Naive thymus-derived CD8-positive, alpha-beta T cell (primary cell): ENCODE data around the gene ACADM. TPM values are rescaled to one million over a fixed set of nuclear protein-coding genes. Genes with fewer than 3 reads are reported as not detected.

Experiments
- ATAC-seq, 2 donors: fragments of 150-1000 bp; cut with Tn5 transposase in 1 of 2; sonication (Bioruptor Pico), chemical (Tn5 transposase) in 1 of 2; 1 replicate in 1 of 2; 2 replicates in 1 of 2; pipeline ENCODE4 v1.10.0; 2021; ENCODE audit warnings: mild to moderate bottlenecking in 2 of 2, moderate library complexity in 2 of 2
- POLR2A ChIA-PET: fragments of 350-600 bp; sonication (Branson Sonifier 250); formaldehyde crosslinking; loops from one replicate; lab custom pipeline; 2021; ENCODE audit warnings: antibody characterized with exemption; lab: Charles Lee
- DNase-seq, 10 donors: peaks; one replicate each; pipeline versions ENCODE4 v3.0.0 to v3.0.0-alpha.2; 2020 to 2022
- H3K27ac Mint-ChIP-seq, 10 donors: one replicate each; pipeline ENCODE4 v1.8.0; 2020 to 2022; ENCODE audit warnings: mild to moderate bottlenecking in 10 of 10, mixed read lengths in 10 of 10, moderate library complexity in 4 of 10, inconsistent platforms in 1 of 10
- H3K27me3 Mint-ChIP-seq, 5 donors: one replicate each; pipeline ENCODE4 v1.8.0; 2021 to 2022; ENCODE audit warnings: mixed read lengths in 5 of 5
- H3K36me3 Mint-ChIP-seq, 3 donors: one replicate each; pipeline ENCODE4 v1.8.0; 2020 to 2022; ENCODE audit warnings: mixed read lengths in 3 of 3, mild to moderate bottlenecking in 2 of 3, inconsistent platforms in 1 of 3
- H3K4me1 Mint-ChIP-seq, 4 donors: one replicate each; pipeline ENCODE4 v1.8.0; 2021 to 2022; ENCODE audit warnings: mixed read lengths in 4 of 4
- H3K4me3 Mint-ChIP-seq, 10 donors: one replicate each; pipeline ENCODE4 v1.8.0; 2020 to 2022; ENCODE audit warnings: mild to moderate bottlenecking in 10 of 10, mixed read lengths in 10 of 10, moderate library complexity in 6 of 10, inconsistent platforms in 1 of 10
- H3K9me3 Mint-ChIP-seq, 9 donors: one replicate each; pipeline ENCODE4 v1.8.0; 2020 to 2022; ENCODE audit warnings: mixed read lengths in 9 of 9, mild to moderate bottlenecking in 3 of 9, inconsistent platforms in 1 of 9, moderate library complexity in 1 of 9
- polyA plus RNA-seq, 3 donors: library from polyadenylated mRNA; unstranded; fragments of 300-500 nt; fragmentation: Illumina TruSeq; gene quantifications; one replicate each; pipeline ENCODE4 v1.2.3, GENCODE V29; 2021
- total RNA-seq, 8 experiments: library from RNA in 2 of 8; stranded (reverse) in 2 of 8; gene quantifications; one replicate each; pipeline ENCODE4 v1.2.3 and lab custom pipeline; 2021 to 2026

The ACADM gene
- total and polyA plus RNA-seq, 5 experiments from 2014 or later: 29.7 to 64.6 (median 60.4) TPM

DNA sequence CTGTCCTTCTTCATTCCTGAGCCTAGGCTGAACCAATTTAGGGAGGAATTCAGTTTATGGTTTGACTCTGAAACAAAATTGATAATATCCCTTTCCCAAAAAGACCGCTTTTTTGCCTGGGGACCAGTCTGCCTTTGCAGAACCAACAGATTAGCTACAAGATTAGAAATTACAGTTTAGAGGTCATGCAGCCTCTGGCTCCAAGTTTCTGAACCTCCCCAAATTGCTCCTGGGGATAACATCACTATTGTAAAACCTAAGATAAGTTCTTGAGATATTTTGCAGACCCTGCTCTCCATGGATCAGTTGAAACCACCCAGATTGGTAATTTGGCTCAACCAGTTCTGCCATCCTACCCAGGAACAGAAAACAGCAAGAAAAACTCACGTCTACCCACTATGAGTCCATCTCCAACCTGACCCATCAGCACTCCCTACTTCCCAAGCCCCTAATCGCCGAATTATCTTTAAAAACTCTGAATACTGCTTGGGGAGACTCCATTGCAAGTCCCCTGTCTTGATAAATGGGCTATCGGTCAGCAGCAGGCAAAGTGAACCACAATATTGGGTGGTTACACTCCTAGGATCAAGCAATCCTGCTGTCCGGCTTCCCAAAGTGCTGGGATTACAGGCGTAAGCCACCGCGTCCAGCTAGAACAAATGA is 60.9 kb downstream of the ACADM start:
- Mint-ChIP-seq H3K4me1 (peaks cover 16 to 54% (median 50%) of the 10 kb centered on the region in 4 donors), H3K9me3 (peaks cover 0 to 5% (median 0%) of the 10 kb centered on the region in 9 donors), H3K27me3 (peaks cover 0 to 5% (median 0%) of the 10 kb centered on the region in 5 donors), H3K36me3 (peaks cover 0 to 30% (median 3%) of the 10 kb centered on the region in 3 donors), H3K27ac (peak overlapping the region; percentile 87 to 99 (median 98)), H3K4me3 (peak overlapping the region; percentile 95 to 100 (median 98))
- ATAC-seq (peak in 1 of 2 donors; percentile 8), DNase-seq (no peak)
- POLR2A ChIA-PET: interaction anchor here (0.6 to 1.2 kb wide), 4 partner anchors 10 to 1994 kb away, joined by 3 to 8 read pairs (median 4); partner anchors contain the start of gene MIGA1

DNA sequence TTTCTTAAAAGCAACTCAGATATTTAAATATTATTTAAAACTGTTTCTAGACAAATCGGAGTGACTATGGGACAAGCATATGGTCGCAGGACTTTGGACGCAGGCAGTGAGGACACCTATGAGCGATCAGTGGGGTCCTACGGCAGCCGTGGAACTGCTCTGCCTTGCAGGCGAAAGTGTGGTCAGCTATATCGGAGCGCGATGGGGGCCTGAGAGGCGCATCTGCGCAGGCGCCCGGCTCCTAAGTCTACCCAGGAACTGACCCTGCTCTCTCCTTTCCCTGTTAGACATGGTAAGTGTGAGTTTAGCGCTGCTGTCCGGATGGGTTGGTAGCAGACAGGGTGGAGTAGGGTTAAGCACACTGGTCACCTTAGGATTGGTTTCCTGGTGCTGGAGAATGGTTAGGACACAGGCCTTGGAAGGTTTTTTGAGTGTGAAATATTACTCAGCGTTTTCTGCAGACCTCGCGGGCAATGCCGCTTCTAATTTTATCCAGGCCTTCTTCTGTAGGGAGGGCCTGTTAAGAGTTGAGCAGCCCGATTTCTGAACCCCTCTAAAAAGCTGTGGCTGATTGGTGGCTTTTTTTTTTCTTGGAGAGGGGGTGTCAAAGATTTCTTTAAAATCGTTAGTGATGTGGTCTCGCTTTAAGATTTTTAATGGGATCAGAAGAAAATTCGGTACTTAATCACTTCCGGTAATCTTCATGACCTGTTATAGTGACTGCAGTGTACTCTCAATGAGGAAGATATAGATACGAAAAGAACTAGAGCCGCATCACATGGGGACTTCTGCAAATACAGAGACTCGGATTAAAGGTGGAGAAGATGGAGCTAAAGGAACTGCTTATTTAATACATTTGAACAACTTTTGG is 61.7 kb downstream of the ACADM start, which contains the start of gene RABGGTB:
RABGGTB (plus strand) TSS at position 274 of the 871 bp plus-strand sequence; CDS start at position 290, 16 bp downstream.
- peak within 1 kb of the TSS; percentile 95 to 100 (median 98) for H3K4me3 Mint-ChIP-seq
- H3K27me3 Mint-ChIP-seq: peaks cover 0 to 3% (median 0%) of the 10 kb centered on the region in 5 donors
- ATAC-seq (peak; percentile 91 to 96), DNase-seq (peak; percentile 81 to 95 (median 94))
- H3K36me3 Mint-ChIP-seq: peaks cover 0 to 37% (median 7%) of the 10 kb centered on the region in 3 donors
- POLR2A ChIA-PET: interaction anchor here (0.6 to 1.2 kb wide), 7 partner anchors 9 to 1993 kb away, joined by 3 to 8 read pairs (median 3); partner anchors contain the start of gene MIGA1
- peaks cover 20 to 62% (median 58%) of the 10 kb centered on the region in 4 donors for H3K4me1 Mint-ChIP-seq
- no peaks in the 10 kb centered on the region for H3K9me3 Mint-ChIP-seq
- peak within 1 kb of the TSS; percentile 87 to 99 (median 98) for H3K27ac Mint-ChIP-seq

DNA sequence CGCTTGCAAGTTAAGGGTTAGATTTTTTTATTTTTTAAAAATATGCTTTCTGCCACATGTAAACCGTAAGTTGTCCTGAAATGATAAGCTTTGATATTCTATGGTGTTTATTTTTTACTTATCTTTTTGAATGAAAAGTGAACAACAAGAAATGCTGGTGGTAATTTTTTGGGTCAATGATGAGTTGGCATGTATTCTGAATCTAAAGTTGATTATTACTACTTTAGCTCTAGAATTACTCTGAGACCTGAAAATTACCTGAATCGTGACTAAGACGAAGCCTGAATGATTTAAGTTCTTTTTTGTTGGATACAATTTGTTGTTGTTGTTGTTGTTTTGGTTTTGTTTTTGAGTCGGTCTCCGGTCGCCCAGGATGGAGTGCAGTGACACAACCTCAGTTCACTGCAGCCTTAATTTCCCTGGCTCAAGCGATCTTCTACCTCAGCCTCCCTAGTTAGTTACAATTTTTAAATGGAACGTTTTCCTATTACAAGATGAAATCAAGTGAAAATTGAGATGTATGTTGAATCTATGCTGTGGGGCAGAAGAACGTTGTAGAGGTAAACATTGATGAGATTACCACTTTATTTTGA is 62.5 kb downstream of the ACADM start:
- H3K4me3 Mint-ChIP-seq: peak overlapping the region; percentile 95 to 100 (median 98)
- POLR2A ChIA-PET: interaction anchor here (0.9 to 1.0 kb wide), 3 partner anchors 9 to 1896 kb away, joined by 3 to 5 read pairs (median 3); no protein-coding TSS in a partner anchor
- peaks cover 25 to 69% (median 63%) of the 10 kb centered on the region in 4 donors for H3K4me1 Mint-ChIP-seq
- ATAC-seq: no peak
- no peaks in the 10 kb centered on the region for H3K9me3 Mint-ChIP-seq
- H3K36me3 Mint-ChIP-seq: peaks cover 5 to 45% (median 12%) of the 10 kb centered on the region in 3 donors
- no peaks in the 10 kb centered on the region for H3K27me3 Mint-ChIP-seq
- H3K27ac Mint-ChIP-seq: peak overlapping the region; percentile 87 to 99 (median 98)
- no peak for DNase-seq

DNA sequence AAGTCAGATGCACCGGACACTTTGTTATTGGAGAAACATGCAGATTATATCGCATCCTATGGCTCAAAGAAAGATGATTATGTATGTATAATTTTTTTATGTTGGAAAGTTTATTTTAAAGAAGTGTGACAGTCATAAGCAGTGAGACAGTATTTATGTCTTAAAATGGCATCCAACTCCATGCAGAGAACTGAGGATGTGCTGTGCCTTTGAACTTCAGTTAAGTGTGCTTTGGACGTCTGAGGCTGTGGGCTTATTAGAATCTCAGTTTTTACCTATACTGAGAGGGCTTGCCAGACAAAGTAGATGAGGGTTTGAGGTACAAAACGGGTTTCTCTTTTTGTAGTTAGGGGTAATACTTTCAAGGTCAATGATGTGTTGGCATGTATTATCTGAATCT is 63.0 kb downstream of the ACADM start:
- Mint-ChIP-seq H3K4me3 (peak overlapping the region; percentile 95 to 100 (median 98)), H3K9me3 (no peaks in the 10 kb centered on the region), H3K4me1 (peaks cover 27 to 74% (median 65%) of the 10 kb centered on the region in 4 donors), H3K27ac (peak overlapping the region; percentile 81 to 99 (median 98)), H3K36me3 (peaks cover 5 to 50% (median 12%) of the 10 kb centered on the region in 3 donors), H3K27me3 (no peaks in the 10 kb centered on the region)
- DNase-seq (peak in 2 of 10 donors; percentile 18 to 21), ATAC-seq (no peak)
- POLR2A ChIA-PET: interaction anchor here (0.9 kb wide), 1 partner anchor 8 kb away, joined by 3 read pairs; no protein-coding TSS in a partner anchor

DNA sequence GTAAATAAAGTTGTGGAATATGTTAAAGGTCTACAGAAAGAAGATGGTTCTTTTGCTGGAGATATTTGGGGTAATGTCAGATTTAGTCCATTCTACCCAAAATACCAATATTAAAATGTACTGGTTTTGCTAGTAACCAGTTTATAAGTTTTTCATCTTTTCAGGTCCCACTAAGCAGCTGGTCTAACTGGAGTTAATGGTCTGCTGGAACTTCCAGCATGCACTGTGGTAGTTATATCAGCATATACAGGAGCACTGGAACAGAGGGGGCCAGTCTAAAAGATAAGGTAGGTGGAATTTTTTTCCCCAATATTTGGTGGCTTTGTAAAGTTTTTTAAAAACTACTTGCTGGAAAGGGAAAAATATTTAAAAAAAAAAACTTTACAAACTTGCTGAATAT is 65.5 kb downstream of the ACADM start:
- H3K36me3 Mint-ChIP-seq: peaks cover 5 to 74% (median 14%) of the 10 kb centered on the region in 3 donors
- no peaks in the 10 kb centered on the region for H3K27me3 Mint-ChIP-seq
- H3K9me3 Mint-ChIP-seq: no peaks in the 10 kb centered on the region
- POLR2A ChIA-PET: no interaction called here
- ATAC-seq: no peak
- H3K4me3 Mint-ChIP-seq: peak overlapping the region; percentile 24 to 100 (median 72)
- no peak for DNase-seq
- H3K27ac Mint-ChIP-seq: peak overlapping the region; percentile 34 to 92 (median 80)
- peaks cover 30 to 77% (median 69%) of the 10 kb centered on the region in 4 donors for H3K4me1 Mint-ChIP-seq

DNA sequence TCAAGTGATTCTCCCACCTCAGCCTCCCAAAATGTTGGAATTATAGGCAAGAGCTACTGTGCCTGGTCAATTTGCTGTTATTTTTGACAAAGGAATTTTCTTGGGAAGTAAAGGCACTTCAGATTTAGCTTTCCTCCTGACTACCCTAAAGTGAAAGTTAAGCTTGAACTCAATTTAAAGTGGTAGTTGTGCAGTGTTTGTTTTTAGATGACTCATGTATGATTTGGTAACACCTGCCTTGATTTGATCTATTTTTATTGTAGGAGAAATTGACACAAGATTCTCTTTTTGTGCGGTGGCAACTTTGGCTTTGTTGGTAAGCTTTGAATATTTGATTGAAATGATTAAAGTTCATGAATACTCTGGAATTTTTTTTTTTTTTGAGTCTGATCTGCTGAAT is 66.5 kb downstream of the ACADM start:
- H3K36me3 Mint-ChIP-seq: peaks cover 5 to 84% (median 19%) of the 10 kb centered on the region in 3 donors
- H3K4me3 Mint-ChIP-seq: peak overlapping the region in 9 of 10 donors; percentile 23 to 98 (median 37)
- H3K9me3 Mint-ChIP-seq: no peaks in the 10 kb centered on the region
- peak overlapping the region; percentile 41 to 92 (median 82) for H3K27ac Mint-ChIP-seq
- H3K27me3 Mint-ChIP-seq: no peaks in the 10 kb centered on the region
- peaks cover 27 to 70% (median 62%) of the 10 kb centered on the region in 4 donors for H3K4me1 Mint-ChIP-seq
- DNase-seq (no peak), ATAC-seq (no peak)
- POLR2A ChIA-PET: no interaction called here

DNA sequence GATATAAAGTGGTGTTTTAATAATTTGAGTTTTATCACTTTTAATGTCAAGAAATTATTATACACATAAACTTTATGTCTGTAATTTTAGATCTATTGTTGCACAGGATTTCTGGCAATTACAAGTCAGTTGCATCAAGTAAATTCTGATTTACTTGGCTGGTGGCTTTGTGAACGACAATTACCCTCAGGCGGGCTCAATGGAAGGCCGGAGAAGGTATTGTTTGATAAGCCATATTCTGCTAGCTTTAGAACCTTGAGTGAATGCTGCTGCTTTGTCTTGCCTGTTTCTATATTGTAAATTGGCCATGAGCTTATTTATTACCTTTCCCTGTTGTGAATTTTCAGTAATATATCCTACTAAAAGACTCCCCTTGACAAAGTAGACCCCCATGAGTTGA is 67.6 kb downstream of the ACADM start:
- ATAC-seq: no peak
- Mint-ChIP-seq H3K4me1 (peaks cover 27 to 64% (median 54%) of the 10 kb centered on the region in 4 donors), H3K27ac (peak overlapping the region in 3 of 10 donors; percentile 34 to 91 (median 87)), H3K27me3 (no peaks in the 10 kb centered on the region), H3K36me3 (peaks cover 9 to 93% (median 22%) of the 10 kb centered on the region in 3 donors), H3K4me3 (no peak overlapping the region), H3K9me3 (no peaks in the 10 kb centered on the region)
- POLR2A ChIA-PET: no interaction called here
- no peak for DNase-seq

DNA sequence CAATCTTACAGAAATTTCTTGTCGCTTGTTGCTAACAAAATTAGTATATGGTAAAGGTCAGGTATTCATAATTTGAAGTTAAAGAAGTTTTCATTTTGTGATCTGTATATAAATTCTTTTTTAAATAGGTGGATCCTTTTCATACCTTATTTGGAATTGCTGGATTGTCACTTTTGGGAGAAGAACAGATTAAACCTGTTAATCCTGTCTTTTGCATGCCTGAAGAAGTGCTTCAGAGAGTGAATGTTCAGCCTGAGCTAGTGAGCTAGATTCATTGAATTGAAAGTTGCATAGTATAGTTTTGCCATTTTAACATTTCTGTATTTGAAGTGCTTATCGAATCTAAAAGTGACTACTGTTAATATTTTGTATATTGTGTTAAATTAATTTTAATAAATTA is 69.9 kb downstream of the ACADM start:
- Mint-ChIP-seq H3K4me1 (peaks cover 18 to 41% (median 33%) of the 10 kb centered on the region in 4 donors), H3K9me3 (no peaks in the 10 kb centered on the region), H3K27me3 (no peaks in the 10 kb centered on the region), H3K27ac (no peak overlapping the region), H3K36me3 (peaks cover 9 to 95% (median 36%) of the 10 kb centered on the region in 3 donors), H3K4me3 (no peak overlapping the region)
- POLR2A ChIA-PET: no interaction called here
- DNase-seq: no peak
- ATAC-seq: no peak

DNA sequence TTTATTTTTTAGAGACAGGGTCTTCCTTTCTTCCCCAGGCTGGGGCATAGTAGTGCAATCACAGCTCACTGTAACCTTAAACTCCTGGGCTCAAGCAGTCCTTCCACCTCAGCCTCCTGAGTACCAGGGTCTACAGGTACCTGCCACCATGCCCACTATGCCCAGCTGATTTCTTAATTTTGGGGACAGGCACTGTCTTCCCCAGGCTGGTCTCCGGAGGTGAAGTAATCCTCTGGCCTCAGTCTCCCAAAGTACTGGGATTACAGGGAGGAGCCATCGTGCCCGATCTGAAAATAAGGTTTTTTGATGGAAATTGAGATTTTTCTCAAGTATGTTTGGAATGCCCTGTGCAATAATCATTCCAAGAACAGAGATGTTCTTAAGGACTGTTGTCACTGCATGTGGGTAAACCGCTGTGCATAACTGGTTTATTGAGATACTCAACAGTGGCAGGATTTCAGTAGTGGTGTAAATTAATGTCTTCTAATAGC is 71.2 kb downstream of the ACADM start:
- DNase-seq (no peak), ATAC-seq (peak in 1 of 2 donors; percentile 17)
- Mint-ChIP-seq H3K4me3 (no peak overlapping the region), H3K4me1 (peaks cover 16 to 28% (median 21%) of the 10 kb centered on the region in 4 donors), H3K9me3 (no peaks in the 10 kb centered on the region), H3K27ac (peak overlapping the region in 2 of 10 donors; percentile 1 to 21), H3K36me3 (peaks cover 9 to 82% (median 31%) of the 10 kb centered on the region in 3 donors), H3K27me3 (no peaks in the 10 kb centered on the region)
- POLR2A ChIA-PET: interaction anchor here (1.0 to 1.4 kb wide), 2 partner anchors 9 to 10 kb away, joined by 3 read pairs; partner anchors contain the start of gene RABGGTB

DNA sequence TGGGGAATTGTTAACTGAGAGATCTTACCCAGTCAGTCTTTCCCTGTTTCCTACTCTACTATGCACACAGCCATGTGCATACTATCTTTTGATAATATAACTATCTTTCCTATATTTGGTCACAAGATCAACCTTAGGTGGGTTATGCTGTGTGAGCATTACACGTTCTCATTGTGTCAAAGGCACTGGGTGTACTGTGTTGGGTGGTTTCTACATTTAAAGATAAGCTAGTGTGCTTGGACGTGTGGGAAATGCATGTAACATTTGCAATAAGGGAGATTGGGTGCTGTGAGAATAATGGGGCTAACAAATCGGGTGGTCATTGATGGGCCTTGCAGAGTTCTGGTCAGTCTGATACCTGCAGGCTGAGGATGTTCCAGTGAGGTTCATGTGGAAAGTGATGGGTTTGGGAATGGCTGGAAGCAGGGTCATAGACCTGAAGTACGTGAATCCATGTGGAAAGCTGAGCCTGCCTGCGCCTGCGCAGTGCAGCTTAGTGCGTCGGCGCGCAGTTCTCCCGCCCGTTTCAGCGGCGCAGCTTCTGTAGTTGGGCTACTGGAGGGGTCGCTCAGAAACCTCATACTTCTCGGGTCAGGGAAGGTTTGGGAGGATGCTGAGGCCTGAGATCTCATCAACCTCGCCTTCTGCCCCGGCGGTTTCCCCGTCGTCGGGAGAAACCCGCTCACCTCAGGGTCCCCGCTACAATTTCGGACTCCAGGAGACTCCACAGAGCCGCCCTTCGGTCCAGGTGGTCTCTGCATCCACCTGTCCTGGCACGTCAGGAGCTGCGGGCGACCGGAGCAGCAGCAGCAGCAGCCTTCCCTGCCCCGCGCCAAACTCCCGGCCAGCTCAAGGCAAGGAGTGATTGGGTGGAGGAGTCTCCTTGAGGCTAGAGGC is 72.1 kb downstream of the ACADM start, which contains the start of gene MSH4:
MSH4 (plus strand) TSS at position 507 of the 897 bp plus-strand sequence; CDS start at position 611, 104 bp downstream.
- no peaks in the 10 kb centered on the region for H3K9me3 Mint-ChIP-seq
- ATAC-seq (peak; percentile 12 to 37), DNase-seq (no peak)
- no peaks in the 10 kb centered on the region for H3K27me3 Mint-ChIP-seq
- peaks cover 8 to 73% (median 24%) of the 10 kb centered on the region in 3 donors for H3K36me3 Mint-ChIP-seq
- H3K4me3 Mint-ChIP-seq: peak within 1 kb of the TSS in 1 of 10 donors; percentile 20
- POLR2A ChIA-PET: interaction anchor here (1.4 kb wide), 1 partner anchor 11 kb away, joined by 3 read pairs; the partner anchor contains the start of gene RABGGTB
- H3K27ac Mint-ChIP-seq: peak within 1 kb of the TSS in 5 of 10 donors; percentile 21 to 68 (median 36)
- H3K4me1 Mint-ChIP-seq: peaks cover 9 to 19% (median 14%) of the 10 kb centered on the region in 4 donors

DNA sequence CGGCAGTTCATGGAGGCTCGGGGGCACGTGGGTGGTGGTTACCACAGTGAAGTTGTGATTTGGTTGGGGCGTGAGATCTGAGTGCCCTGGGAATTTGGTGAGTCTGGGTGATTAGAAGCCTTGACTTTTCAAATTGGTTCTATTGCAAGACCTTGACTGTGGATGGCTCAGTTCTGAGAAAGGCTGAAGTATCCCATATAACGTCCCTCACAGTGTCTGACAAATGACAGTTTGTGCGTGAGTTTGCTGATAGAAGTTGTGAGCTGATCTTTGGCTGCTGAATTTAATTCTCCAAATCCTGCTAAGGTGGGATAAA is 72.7 kb downstream of the ACADM start:
- POLR2A ChIA-PET: no interaction called here

More for the DNA sequence above, 72.7 kb downstream of the ACADM start:
- H3K9me3 Mint-ChIP-seq: no peaks in the 10 kb centered on the region
- peaks cover 4 to 67% (median 24%) of the 10 kb centered on the region in 3 donors for H3K36me3 Mint-ChIP-seq
- DNase-seq (no peak), ATAC-seq (no peak)
- peaks cover 9 to 14% (median 11%) of the 10 kb centered on the region in 4 donors for H3K4me1 Mint-ChIP-seq
- peak overlapping the region in 1 of 10 donors; percentile 68 for H3K27ac Mint-ChIP-seq
- H3K4me3 Mint-ChIP-seq: peak overlapping the region in 1 of 10 donors; percentile 20
- H3K27me3 Mint-ChIP-seq: no peaks in the 10 kb centered on the region
